Measurements from ENCODE around the gene NUAK1. TPM values are rescaled to one million over a fixed set of nuclear protein-coding genes. Genes with fewer than 3 reads are reported as not detected.
"Not testable (repeated sequence)": the region's sequence is repeated elsewhere in the genome, so short reads cannot be mapped to it uniquely, and the experiment has no call there.

Gene NUAK1
- total RNA-seq, 1 experiment from 2014 or later: 50.3 TPM

- in situ Hi-C loops (cut with HindIII; ENCODE audit: low pct_unique_long_range_greater_than_20kb, low sequenced_read_pairs): no loop called here
- H3K27ac ChIP-seq (ENCODE audit: low read length): peak overlapping the region; percentile 37; the same call in 1 of the 2 replicates
- TF ChIP-seq POLR2AphosphoS5 (IDR thresholded peaks at IDR 0.05; ENCODE audit: low read depth, low read length) (no peak), TCF7L2 (IDR thresholded peaks at IDR 0.05; ENCODE audit: low read depth, low read length) (no peak), REST (IDR thresholded peaks at IDR 0.05; ENCODE audit: insufficient read depth in 1 of 2, low read depth in 2 of 2, low read length in 1 of 2) (no peak), CTCF (IDR thresholded peaks at IDR 0.05) (no peak), SIN3A (IDR thresholded peaks at IDR 0.05; ENCODE audit: borderline replicate concordance, insufficient read depth, low read depth, low read length) (no peak)
- ChIA-PET POLR2A (interaction anchor here (0.5 to 0.7 kb wide), 2 partner anchors 82 to 744 kb away, joined by 3 to 7 read pairs; no protein-coding TSS in a partner anchor), CTCF (interaction anchor here (0.6 to 1.0 kb wide), 2 partner anchors 9 to 88 kb away, joined by 4 read pairs; no protein-coding TSS in a partner anchor)
- peaks cover 44% of the 10 kb centered on the region for H3K4me1 ChIP-seq (ENCODE audit: control insufficient read depth, insufficient read depth, low read length)
- no peaks in the 10 kb centered on the region for H3K36me3 ChIP-seq (ENCODE audit: control insufficient read depth, insufficient read depth, low read length)
- intact Hi-C loops (cut with micrococcal nuclease; ENCODE audit: unreplicated experiment): no loop called here
- ATAC-seq (no peak), DNase-seq (ENCODE audit: low read depth, low spot score) (no peak)
- H3K9me3 ChIP-seq (ENCODE audit: control insufficient read depth, insufficient read depth, low read depth, low read length): no peaks in the 10 kb centered on the region
- no TSS peak for BruUV-seq (replicated peaks)
- no peaks in the 10 kb centered on the region for H3K27me3 ChIP-seq (ENCODE audit: control insufficient read depth, insufficient read depth, low read length)
- H3K4me3 ChIP-seq (ENCODE audit: low read depth in 2 of 2, low read length in 2 of 2): no peak overlapping the region
Measured at GRCh38 chr12:106144847-106145246, 6.1 kb upstream of the NUAK1 start.

- ChIA-PET CTCF (no interaction called here), POLR2A (no interaction called here)
- intact Hi-C loops (cut with micrococcal nuclease; ENCODE audit: unreplicated experiment) (no loop called here), in situ Hi-C loops (cut with HindIII; ENCODE audit: low pct_unique_long_range_greater_than_20kb, low sequenced_read_pairs) (no loop called here)
- BruUV-seq (replicated peaks): no TSS peak
- TF ChIP-seq REST (IDR thresholded peaks at IDR 0.05; ENCODE audit: insufficient read depth in 1 of 2, low read depth in 2 of 2, low read length in 1 of 2) (no peak), POLR2AphosphoS5 (IDR thresholded peaks at IDR 0.05; ENCODE audit: low read depth, low read length) (no peak), TCF7L2 (IDR thresholded peaks at IDR 0.05; ENCODE audit: low read depth, low read length) (no peak), CTCF (IDR thresholded peaks at IDR 0.05) (no peak), SIN3A (IDR thresholded peaks at IDR 0.05; ENCODE audit: borderline replicate concordance, insufficient read depth, low read depth, low read length) (no peak)
- Histone ChIP-seq H3K4me3 (ENCODE audit: low read depth in 2 of 2, low read length in 2 of 2) (no peak overlapping the region), H3K36me3 (ENCODE audit: control insufficient read depth, insufficient read depth, low read length) (no peaks in the 10 kb centered on the region), H3K27me3 (ENCODE audit: control insufficient read depth, insufficient read depth, low read length) (no peaks in the 10 kb centered on the region), H3K4me1 (ENCODE audit: control insufficient read depth, insufficient read depth, low read length) (peaks cover 44% of the 10 kb centered on the region), H3K9me3 (ENCODE audit: control insufficient read depth, insufficient read depth, low read depth, low read length) (no peaks in the 10 kb centered on the region), H3K27ac (ENCODE audit: low read length) (no peak overlapping the region)
- DNase-seq (ENCODE audit: low read depth, low spot score): no peak
- ATAC-seq: no peak
Measured at GRCh38 chr12:106142591-106143261, 4.0 kb upstream of the NUAK1 start.

- BruUV-seq (replicated peaks); in situ Hi-C loops (cut with HindIII; ENCODE audit: low pct_unique_long_range_greater_than_20kb, low sequenced_read_pairs): not testable (repeated sequence)
- CTCF ChIA-PET: interaction anchor here (1.2 kb wide), 1 partner anchor 82 kb away, joined by 3 read pairs; no protein-coding TSS in a partner anchor
Measured at GRCh38 chr12:106141920-106142319, 3.2 kb upstream of the NUAK1 start.

More at GRCh38 chr12:106141920-106142319, 3.2 kb upstream of the NUAK1 start:
- Histone ChIP-seq H3K27ac (ENCODE audit: low read length) (peak overlapping the region; percentile 98), H3K4me1 (ENCODE audit: control insufficient read depth, insufficient read depth, low read length) (peaks cover 45% of the 10 kb centered on the region)
- DNase-seq (ENCODE audit: low read depth, low spot score); intact Hi-C loops (cut with micrococcal nuclease; ENCODE audit: unreplicated experiment); POLR2A ChIA-PET; ATAC-seq; H3K36me3 ChIP-seq (ENCODE audit: control insufficient read depth, insufficient read depth, low read length); H3K27me3 ChIP-seq (ENCODE audit: control insufficient read depth, insufficient read depth, low read length); H3K4me3 ChIP-seq (ENCODE audit: low read depth in 2 of 2, low read length in 2 of 2); H3K9me3 ChIP-seq (ENCODE audit: control insufficient read depth, insufficient read depth, low read depth, low read length): not testable (repeated sequence)
